Heart right ventricle (tissue), 16 donors: Measurements from ENCODE around the gene BORCS5. TPM values are rescaled to one million over a fixed set of nuclear protein-coding genes. Genes with fewer than 3 reads are reported as not detected.
"Not testable (repeated sequence)": the region's sequence is repeated elsewhere in the genome, so short reads cannot be mapped to it uniquely, and the experiment has no call there.

Source experiments
- ATAC-seq, 8 donors: fragments of 200-7000 bp; cut with Tn5 transposase; one replicate each; pipeline ENCODE4 v1.9.1; 2020; ENCODE audit warnings: mild to moderate bottlenecking in 8 of 8, moderate library complexity in 8 of 8, moderate number of reproducible peaks in 1 of 8
- DNase-seq, 2 donors: peaks; one replicate each; pipeline ENCODE4 v3.0.0-alpha.2; 2020
- H3K27ac ChIP-seq, 10 donors: fragments of 200-600 bp; sonication (generic) in 2 of 10; one replicate each; pipeline versions ENCODE4 v1.5.0 to v1.8.0; 2020 to 2022; ENCODE audit warnings: mild to moderate bottlenecking in 3 of 10
- H3K27me3 ChIP-seq, 7 donors: fragments of 200-600 bp; one replicate each; pipeline ENCODE4 v1.8.0; 2021 to 2022; ENCODE audit warnings: mild to moderate bottlenecking in 2 of 7
- H3K36me3 ChIP-seq, 9 donors: fragments of 200-600 bp; sonication (generic) in 1 of 9; one replicate each; pipeline versions ENCODE4 v1.5.0 to v1.8.0; 2020 to 2022; ENCODE audit warnings: mild to moderate bottlenecking in 2 of 9
- H3K4me1 ChIP-seq, 9 donors: fragments of 200-600 bp; sonication (generic) in 1 of 9; one replicate each; pipeline versions ENCODE4 v1.5.0 to v1.8.0; 2020 to 2022; ENCODE audit warnings: mild to moderate bottlenecking in 4 of 9
- H3K4me3 ChIP-seq, 10 donors: fragments of 200-600 bp; sonication (generic) in 2 of 10; one replicate each; pipeline versions ENCODE4 v1.5.0 to v1.8.0; 2020 to 2022; ENCODE audit warnings: mild to moderate bottlenecking in 7 of 10, moderate library complexity in 2 of 10
- H3K9me3 ChIP-seq, 11 donors: fragments of 200-600 bp in 10 of 11; sonication (generic) in 2 of 11; one replicate each; pipeline versions ENCODE4 v1.5.0 to v1.8.0; 2013 to 2022; ENCODE audit warnings: mild to moderate bottlenecking in 2 of 11, control low read depth in 1 of 11, moderate library complexity in 1 of 11
- WGBS, 2 donors: extraction: QIAGEN DNeasy Blood & Tissue Kit; methylation state at CpG; one replicate each; pipeline ENCODE4 v1.1.7; 2013; ENCODE audit warnings: inconsistent platforms in 1 of 2; 5-methylcytosine and 5-hydroxymethylcytosine counted together
- intact Hi-C, 10 donors: fragments of 100-400 bp; cut with DNase I; formaldehyde crosslinking; loops; one replicate each; pipeline versions ENCODE4 v1.11.1 to v1.14.2; 2022
- polyA plus RNA-seq, 2 donors: library from polyadenylated mRNA; stranded (reverse); fragments of 200-250 nt; gene quantifications; one replicate each; pipeline ENCODE4 v1.2.3, GENCODE V29; 2013
- total RNA-seq, 10 donors: library from RNA; stranded (reverse); fragmentation: NEBNext Ultra II Directional in 3 of 10; extraction: Animal tissue kit (Norgen Biotek cat#: 25700) in 3 of 10; gene quantifications; one replicate each; pipeline versions ENCODE4 v1.2.1 to v1.2.4, GENCODE V29; 2021 to 2023
- TF ChIP-seq, protein P1 (sequence below), 9 donors: fragments of 200-600 bp; sonication (generic) in 2 of 9; IDR thresholded peaks; one replicate each; pipeline versions ENCODE4 v1.5.0 to v1.8.0; 2021 to 2022; ENCODE audit warnings: antibody characterized with exemption in 9 of 9, mild to moderate bottlenecking in 5 of 9, moderate library complexity in 1 of 9
- donor health status: Arrhythmogenic right ventricular cardiomyopathy.
- donor health status: ischemic (EF 13 %, LVEDD 7.1; RV severe dilation, severe dysfunction).
- donor health status: healthy with polysubstance abuse.
- donor health status: DM: no; HTN: yes; CAD: no.
- donor health status: DM: no; HTN: no; CAD: no.
- donor health status: ischemic (EF 25% LVEDD 6.9; RV normal size, moderate dysfunction).
- donor health status: ischemic (EF 25% LVEDD 5.7; RV mildly dilated, moderate dysfunction).
- donor health status: healthy.
- donor health status: DM: yes; HTN: yes; CAD: no.
- donor health status: Ischemic cardiomyopathy.
- donor health status: ischemic (EF 35%, LVEDD 5.7; RV mildly dilated, moderate dysfunction).
- donor health status: nonischemic (EF 11% LVEDD 7.7; RV severe dilation, severe dysfunction).
- donor health status: DM: yes; HTN: yes; CAD: no.
- donor health status: PGD.
- donor health status: ischemic (EF 29% LVEDD 5.4; RV normal size, mild dysfunction).
- donor health status: nonischemic (EF 23%, LVEDD 6.1; RV moderate dilation, normal function).

The BORCS5 gene
- total and polyA plus RNA-seq, 12 donors, result 2.5 to 15.4 (median 11.5) TPM

DNA sequence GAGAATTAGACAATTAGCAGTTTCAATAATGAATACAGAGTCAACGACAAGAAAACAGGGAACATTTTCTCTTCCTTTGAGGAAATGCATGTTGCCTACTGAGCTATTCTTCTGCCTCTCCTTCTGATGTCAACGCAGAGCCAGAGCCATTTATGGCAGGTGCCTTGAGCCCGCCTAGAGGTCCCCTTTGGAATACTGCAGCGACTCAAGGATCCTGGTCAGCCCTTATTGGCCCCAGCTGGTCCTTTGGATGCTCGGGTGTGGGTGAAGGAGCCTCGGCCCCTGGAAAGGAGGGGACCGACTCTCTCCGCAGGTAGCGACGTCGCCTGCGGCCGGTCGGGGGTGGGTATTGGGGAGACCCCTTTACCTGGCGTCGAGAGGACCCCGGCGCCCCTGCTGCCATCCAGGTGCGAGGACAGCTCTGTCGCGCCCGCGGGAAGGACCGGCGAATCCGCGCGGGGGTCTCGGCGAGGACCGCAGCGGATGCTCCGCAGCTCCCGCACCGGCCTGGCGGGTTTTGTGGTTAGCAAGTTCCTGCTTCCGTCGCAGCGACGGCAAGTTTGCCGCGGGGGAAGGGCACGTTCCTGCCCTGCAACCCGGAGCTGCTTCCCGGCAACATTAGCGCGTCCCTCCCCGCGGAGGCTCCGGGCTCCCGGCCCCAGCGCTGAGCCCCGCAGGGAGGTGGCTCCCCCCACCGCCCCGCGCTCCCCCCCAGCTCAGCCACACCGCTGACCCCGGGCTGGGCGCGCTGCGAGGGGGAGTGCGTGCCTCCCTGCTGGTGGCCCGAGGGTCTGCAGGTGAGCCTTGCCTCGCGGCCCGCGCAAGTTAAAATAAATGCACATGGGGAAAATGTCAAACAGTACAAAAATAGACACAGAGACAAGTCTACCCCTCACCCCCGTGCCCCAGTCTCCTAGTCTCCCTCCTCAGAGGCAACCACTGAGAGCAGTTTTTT is 6.9 kb upstream of the BORCS5 start, which contains the start of gene MANSC1:
Gene MANSC1, minus strand, starts transcription at position 532 of the 955 bp plus-strand sequence. CDS start 6,928 bp downstream, outside the sequence.
- peak; percentile 59 to 76 for DNase-seq
- TF ChIP-seq, protein P1, sequence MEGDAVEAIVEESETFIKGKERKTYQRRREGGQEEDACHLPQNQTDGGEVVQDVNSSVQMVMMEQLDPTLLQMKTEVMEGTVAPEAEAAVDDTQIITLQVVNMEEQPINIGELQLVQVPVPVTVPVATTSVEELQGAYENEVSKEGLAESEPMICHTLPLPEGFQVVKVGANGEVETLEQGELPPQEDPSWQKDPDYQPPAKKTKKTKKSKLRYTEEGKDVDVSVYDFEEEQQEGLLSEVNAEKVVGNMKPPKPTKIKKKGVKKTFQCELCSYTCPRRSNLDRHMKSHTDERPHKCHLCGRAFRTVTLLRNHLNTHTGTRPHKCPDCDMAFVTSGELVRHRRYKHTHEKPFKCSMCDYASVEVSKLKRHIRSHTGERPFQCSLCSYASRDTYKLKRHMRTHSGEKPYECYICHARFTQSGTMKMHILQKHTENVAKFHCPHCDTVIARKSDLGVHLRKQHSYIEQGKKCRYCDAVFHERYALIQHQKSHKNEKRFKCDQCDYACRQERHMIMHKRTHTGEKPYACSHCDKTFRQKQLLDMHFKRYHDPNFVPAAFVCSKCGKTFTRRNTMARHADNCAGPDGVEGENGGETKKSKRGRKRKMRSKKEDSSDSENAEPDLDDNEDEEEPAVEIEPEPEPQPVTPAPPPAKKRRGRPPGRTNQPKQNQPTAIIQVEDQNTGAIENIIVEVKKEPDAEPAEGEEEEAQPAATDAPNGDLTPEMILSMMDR (IDR thresholded peaks at IDR 0.05), result peak; percentile 12 to 53 (median 42)
- H3K4me1 ChIP-seq, result peaks cover 0 to 18% (median 10%) of the 10 kb centered on the region in 9 donors
- ATAC-seq, result peak; percentile 85 to 92 (median 88)
- H3K27ac ChIP-seq, result peak within 1 kb of the TSS in 9 of 10 donors; percentile 71 to 87 (median 83)
- WGBS, 2 donors, result 1% methylated on average over 63 to 68 of the region's 68 CpGs
- H3K36me3 ChIP-seq, result no peaks in the 10 kb centered on the region
- intact Hi-C loops, result no loop called here
- peak within 1 kb of the TSS; percentile 52 to 97 (median 82) for H3K4me3 ChIP-seq
- H3K27me3 ChIP-seq, result no peaks in the 10 kb centered on the region
- H3K9me3 ChIP-seq, result no peaks in the 10 kb centered on the region

GRCh38 chr12:12350868-12351463 is 5.9 kb upstream of the BORCS5 start:
- Histone ChIP-seq H3K36me3 (no peaks in the 10 kb centered on the region), H3K27me3 (no peaks in the 10 kb centered on the region), H3K27ac (peak overlapping the region in 3 of 10 donors; percentile 81 to 86 (median 86)), H3K4me3 (peak overlapping the region in 4 of 10 donors; percentile 74 to 92 (median 88)), H3K4me1 (peaks cover 0 to 18% (median 10%) of the 10 kb centered on the region in 9 donors), H3K9me3 (no peaks in the 10 kb centered on the region)
- WGBS, 2 donors, result 86 to 94% methylated on average over 3 of the region's 3 CpGs
- intact Hi-C loops, result no loop called here
- ATAC-seq (no peak), DNase-seq (no peak)
- TF ChIP-seq, protein P1 (IDR thresholded peaks at IDR 0.05), result no peak

- intact Hi-C loops, ATAC-seq, DNase-seq, H3K9me3 ChIP-seq, H3K4me3 ChIP-seq, H3K36me3 ChIP-seq, H3K27me3 ChIP-seq, H3K27ac ChIP-seq: not testable (repeated sequence)
- WGBS, 2 donors, result 94% methylated on average over 19 of the region's 19 CpGs
- H3K4me1 ChIP-seq, result peaks cover 0 to 23% (median 14%) of the 10 kb centered on the region in 9 donors
Measured at GRCh38 chr12:12351468-12352185, 5.3 kb upstream of the BORCS5 start.

DNA sequence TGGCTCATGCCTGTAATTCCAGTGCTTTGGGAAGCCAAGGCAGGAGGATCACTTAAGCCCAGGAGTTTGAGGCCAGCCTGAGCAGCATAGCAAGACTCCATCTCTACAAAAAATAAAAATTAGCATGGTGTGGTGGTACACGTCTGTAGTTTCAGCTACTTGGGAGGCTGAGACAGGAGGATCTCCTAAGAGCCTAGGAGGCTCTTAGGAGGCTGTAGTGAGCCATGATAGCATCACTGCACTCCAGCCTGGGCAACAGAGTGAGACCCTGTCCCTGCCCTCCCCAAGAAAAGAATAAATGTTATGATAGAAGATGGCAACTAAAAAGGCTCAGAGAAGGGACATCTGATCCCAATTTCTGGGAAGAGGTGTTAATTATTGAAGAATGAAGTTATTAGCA is 3.6 kb upstream of the BORCS5 start:
- no peak for ATAC-seq
- WGBS, 2 donors, result 82 to 88% methylated on average over 1 of the region's 1 CpG
- Histone ChIP-seq H3K36me3 (no peaks in the 10 kb centered on the region), H3K27me3 (no peaks in the 10 kb centered on the region), H3K27ac (no peak overlapping the region), H3K4me1 (peaks cover 0 to 30% (median 20%) of the 10 kb centered on the region in 9 donors), H3K9me3 (no peaks in the 10 kb centered on the region), H3K4me3 (no peak overlapping the region)
- TF ChIP-seq, protein P1 (IDR thresholded peaks at IDR 0.05), result no peak
- no peak for DNase-seq
- intact Hi-C loops, result no loop called here
